Kidney epithelial cell (primary cell): ENCODE measurements around the gene NLGN2. TPM values are rescaled to one million over a fixed set of nuclear protein-coding genes. Genes with fewer than 3 reads are reported as not detected.

Experiments
- DNase-seq: peaks from one replicate; pipeline ENCODE4 v3.0.0-alpha.2; 2010; ENCODE audit warnings: low read depth
- H3K27me3 ChIP-seq: 2 replicates; pipeline ENCODE4 v1.6.0; 2011; ENCODE audit warnings: low read length; ENCODE audit not compliant: control insufficient read depth, insufficient read depth
- H3K36me3 ChIP-seq: 2 replicates; pipeline ENCODE4 v1.5.1; 2011; ENCODE audit warnings: low read length; ENCODE audit not compliant: control insufficient read depth, insufficient read depth
- H3K4me3 ChIP-seq: 2 replicates; pipeline ENCODE4 v1.5.1; 2011; ENCODE audit warnings: low read depth, mild to moderate bottlenecking, control low read depth, low read length
- total RNA-seq: library from RNA; depleted of rRNA; stranded (reverse); fragments of >200 nt; gene quantifications from 2 replicates; pipeline ENCODE4 v1.2.3, GENCODE V29; 2015
- TF ChIP-seq, protein P1 (sequence below): IDR thresholded peaks from 2 replicates; pipeline ENCODE4 v1.5.1; 2011; ENCODE audit warnings: mild to moderate bottlenecking, moderate library complexity, low read length, control low read depth, inconsistent platforms; ENCODE audit not compliant: insufficient read depth, poor library complexity, severe bottlenecking

NLGN2 gene
- total RNA-seq, 1 donor from 2014 or later, result 8.4 TPM

DNA sequence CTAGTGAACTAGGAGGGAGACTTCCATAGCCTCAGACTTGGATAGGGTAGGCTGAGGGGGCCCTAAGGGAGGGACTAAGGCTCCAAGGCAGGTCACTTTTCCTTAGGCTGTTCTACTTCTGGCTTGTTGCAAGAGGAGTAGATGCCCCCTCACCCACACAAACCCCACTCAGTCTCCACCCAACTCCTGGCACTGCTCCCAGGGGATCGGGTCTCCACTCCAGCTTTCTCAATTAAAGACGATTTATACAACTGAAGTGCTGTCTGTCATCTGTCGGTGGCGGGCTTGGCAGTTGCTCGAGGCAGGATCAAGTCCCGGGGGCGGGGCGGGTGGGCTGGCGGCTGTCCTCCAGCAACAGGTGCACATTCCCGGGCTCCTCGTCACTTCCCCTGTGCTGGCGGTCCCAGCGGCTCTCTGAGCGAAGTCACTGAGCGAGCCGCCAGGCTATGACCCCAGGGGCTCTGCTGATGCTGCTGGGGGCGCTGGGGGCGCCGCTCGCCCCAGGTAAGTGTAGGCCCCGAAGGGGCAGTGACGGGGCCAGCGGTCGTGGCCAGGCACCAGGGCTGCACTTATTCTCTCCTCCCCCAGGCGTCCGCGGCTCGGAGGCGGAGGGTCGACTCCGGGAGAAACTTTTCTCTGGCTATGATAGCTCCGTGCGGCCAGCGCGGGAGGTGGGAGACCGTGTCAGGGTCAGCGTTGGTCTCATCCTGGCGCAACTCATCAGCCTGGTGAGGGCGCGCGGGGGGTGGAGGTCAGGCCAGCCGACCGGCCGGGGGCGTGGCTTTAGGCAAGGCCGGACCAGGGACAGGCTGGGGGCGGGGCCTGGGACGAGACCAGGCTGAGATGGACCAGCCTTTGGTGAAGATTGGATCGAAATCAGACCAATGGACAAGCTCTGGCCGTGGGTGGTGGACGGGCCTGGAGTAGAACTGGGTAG lies 37.3 kb downstream of the NLGN2 start, which contains the start of gene CHRNB1:
Gene CHRNB1 (plus strand): TSS at position 380 of the 937 bp plus-strand sequence. CDS start 67 bp downstream, at position 447.
- H3K36me3 ChIP-seq, result no peaks in the 10 kb centered on the region
- H3K27me3 ChIP-seq, result no peaks in the 10 kb centered on the region
- DNase-seq, result no peak
- TF ChIP-seq, protein P1, sequence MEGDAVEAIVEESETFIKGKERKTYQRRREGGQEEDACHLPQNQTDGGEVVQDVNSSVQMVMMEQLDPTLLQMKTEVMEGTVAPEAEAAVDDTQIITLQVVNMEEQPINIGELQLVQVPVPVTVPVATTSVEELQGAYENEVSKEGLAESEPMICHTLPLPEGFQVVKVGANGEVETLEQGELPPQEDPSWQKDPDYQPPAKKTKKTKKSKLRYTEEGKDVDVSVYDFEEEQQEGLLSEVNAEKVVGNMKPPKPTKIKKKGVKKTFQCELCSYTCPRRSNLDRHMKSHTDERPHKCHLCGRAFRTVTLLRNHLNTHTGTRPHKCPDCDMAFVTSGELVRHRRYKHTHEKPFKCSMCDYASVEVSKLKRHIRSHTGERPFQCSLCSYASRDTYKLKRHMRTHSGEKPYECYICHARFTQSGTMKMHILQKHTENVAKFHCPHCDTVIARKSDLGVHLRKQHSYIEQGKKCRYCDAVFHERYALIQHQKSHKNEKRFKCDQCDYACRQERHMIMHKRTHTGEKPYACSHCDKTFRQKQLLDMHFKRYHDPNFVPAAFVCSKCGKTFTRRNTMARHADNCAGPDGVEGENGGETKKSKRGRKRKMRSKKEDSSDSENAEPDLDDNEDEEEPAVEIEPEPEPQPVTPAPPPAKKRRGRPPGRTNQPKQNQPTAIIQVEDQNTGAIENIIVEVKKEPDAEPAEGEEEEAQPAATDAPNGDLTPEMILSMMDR, result no peak
- peak within 1 kb of the TSS; percentile 48 for H3K4me3 ChIP-seq

- TF ChIP-seq, protein P1, result no peak
- DNase-seq, result no peak
- no peaks in the 10 kb centered on the region for H3K27me3 ChIP-seq
- peak overlapping the region; percentile 48 for H3K4me3 ChIP-seq
- H3K36me3 ChIP-seq, result no peaks in the 10 kb centered on the region
These were observed 37.9 kb downstream of the NLGN2 start for GRCh38 chr17:7445619-7445968.

DNA sequence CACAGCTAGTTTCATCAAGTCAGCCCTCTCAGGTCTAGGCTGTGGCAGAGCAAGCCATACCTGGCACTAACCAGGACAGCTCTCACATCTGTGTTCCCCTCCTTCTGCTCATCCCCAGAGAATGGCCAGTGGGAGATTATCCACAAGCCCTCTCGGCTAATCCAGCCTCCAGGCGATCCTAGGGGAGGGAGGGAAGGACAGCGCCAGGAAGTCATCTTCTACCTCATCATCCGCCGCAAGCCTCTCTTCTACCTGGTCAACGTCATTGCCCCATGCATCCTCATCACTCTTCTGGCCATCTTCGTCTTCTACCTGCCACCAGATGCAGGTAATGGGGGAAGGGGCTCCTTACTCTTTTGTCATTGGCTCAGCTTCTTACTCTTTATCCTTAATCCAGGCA lies 40.8 kb downstream of the NLGN2 start:
- TF ChIP-seq, protein P1, result no peak
- no peak for DNase-seq
- H3K36me3 ChIP-seq, result peaks cover 1% of the 10 kb centered on the region
- H3K27me3 ChIP-seq, result no peaks in the 10 kb centered on the region
- no peak overlapping the region for H3K4me3 ChIP-seq

DNA sequence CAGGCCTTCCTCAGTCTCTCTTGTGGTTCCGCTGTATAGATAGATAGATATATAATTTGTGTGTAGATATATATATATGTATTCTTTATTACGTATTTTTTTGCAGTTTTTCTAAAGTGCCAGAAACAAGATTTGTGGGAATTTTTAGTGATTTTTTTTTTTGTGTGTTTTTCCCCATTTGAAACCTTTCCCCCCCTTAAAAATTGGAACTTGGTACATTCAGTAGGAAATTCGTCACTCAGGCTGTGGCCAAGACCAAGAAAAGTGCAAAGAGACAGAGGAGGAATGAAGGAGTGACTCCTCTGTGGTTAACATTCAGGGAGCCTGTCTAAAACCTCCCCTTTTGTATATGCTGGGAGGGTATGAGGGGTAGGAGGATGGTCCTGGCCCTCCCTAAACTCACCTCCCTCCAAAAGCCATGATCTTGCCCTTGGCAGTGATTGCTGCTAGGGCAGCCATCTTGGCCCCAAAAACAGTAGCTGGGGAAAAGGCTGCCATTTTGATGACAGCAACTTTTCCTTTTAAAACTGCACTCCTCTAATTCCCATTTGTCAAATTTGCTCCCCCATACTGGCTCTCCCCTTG lies 52.4 kb downstream of the NLGN2 start:
- Histone ChIP-seq H3K4me3 (no peak overlapping the region), H3K27me3 (no peaks in the 10 kb centered on the region), H3K36me3 (peaks cover 2% of the 10 kb centered on the region)
- TF ChIP-seq, protein P1, result no peak
- no peak for DNase-seq

DNA sequence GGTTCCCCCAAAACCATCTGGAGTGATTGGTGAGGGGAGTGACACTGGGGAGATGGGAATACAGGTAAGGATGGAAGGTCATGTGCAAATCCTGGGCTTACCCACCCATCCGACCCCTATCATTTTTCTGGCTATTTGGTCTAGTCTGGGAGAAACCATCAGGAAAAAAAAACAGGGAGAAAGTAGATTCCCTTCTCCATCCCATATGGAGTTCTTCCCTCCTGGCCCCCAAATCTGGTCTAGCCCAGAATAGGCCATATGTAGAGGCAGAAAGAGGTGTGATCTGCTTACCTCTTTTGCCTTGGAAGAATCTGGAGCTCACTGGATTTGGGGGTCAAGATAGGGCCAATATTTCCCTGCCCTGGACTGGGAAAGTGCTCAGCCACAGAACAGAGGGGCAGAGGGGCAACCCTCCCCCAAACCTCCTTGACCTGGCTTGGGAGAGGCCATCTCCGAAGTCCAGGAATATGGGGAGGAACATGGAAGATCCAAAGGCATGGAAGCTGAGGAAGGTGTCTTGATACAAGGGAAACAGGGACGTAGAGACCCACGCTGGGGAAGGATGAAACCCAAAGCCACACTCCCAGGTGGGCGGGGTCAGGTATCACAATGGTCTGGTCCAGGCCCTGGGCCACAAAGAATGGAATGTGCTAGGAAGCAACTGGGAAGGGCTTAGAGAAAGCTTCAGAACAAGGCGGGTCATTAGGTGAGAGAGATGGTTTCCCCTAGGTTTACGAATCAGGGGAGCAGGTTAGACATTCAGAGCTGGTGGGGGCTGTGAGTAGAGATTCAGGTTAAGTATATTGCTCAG lies 53.4 kb downstream of the NLGN2 start:
- TF ChIP-seq, protein P1, result no peak
- H3K27me3 ChIP-seq, result no peaks in the 10 kb centered on the region
- no peak for DNase-seq
- H3K36me3 ChIP-seq, result peaks cover 3% of the 10 kb centered on the region
- no peak overlapping the region for H3K4me3 ChIP-seq
